CD4-positive, CD25-positive, alpha-beta regulatory T cell (primary cell): ENCODE results near the gene GNG13. TPM values are rescaled to one million over a fixed set of nuclear protein-coding genes. Genes with fewer than 3 reads are reported as not detected.

Experiments used
- ATAC-seq, 2 donors: fragments of 150-1000 bp; cut with Tn5 transposase; one replicate each; pipeline ENCODE4 v1.10.0; 2021; ENCODE audit warnings: low read depth in 2 of 2, moderate number of reproducible peaks in 2 of 2, moderate library complexity in 1 of 2
- DNase-seq, 3 donors: peaks; one replicate each; pipeline versions ENCODE4 v3.0.0 to v3.0.0-alpha.2; 2012 to 2022; ENCODE audit warnings: mixed read lengths in 1 of 3
- H3K27ac ChIP-seq: one replicate; pipeline ENCODE4 v1.7.0; 2013; ENCODE audit warnings: mild to moderate bottlenecking, low read length; ENCODE audit not compliant: insufficient read depth, poor library complexity, severe bottlenecking
- H3K27me3 ChIP-seq: one replicate; pipeline ENCODE4 v1.7.0; 2013; ENCODE audit warnings: low read length; ENCODE audit not compliant: control insufficient read depth, insufficient read depth
- H3K36me3 ChIP-seq: one replicate; pipeline ENCODE4 v1.7.0; 2013; ENCODE audit warnings: mild to moderate bottlenecking, low read length, moderate library complexity; ENCODE audit not compliant: control insufficient read depth, insufficient read depth
- H3K4me1 ChIP-seq: 2 replicates; pipeline ENCODE4 v1.7.0; 2013; ENCODE audit warnings: mild to moderate bottlenecking, low read length; ENCODE audit not compliant: insufficient read depth, control insufficient read depth, poor library complexity, severe bottlenecking
- H3K4me3 ChIP-seq: one replicate; pipeline ENCODE4 v1.7.0; 2013; ENCODE audit warnings: low read depth, mild to moderate bottlenecking, low read length, moderate library complexity
- H3K9me3 ChIP-seq, 2 experiments: 1 replicate in 1 of 2; 2 replicates in 1 of 2; pipeline ENCODE4 v1.7.0; 2013; ENCODE audit warnings: low read length in 2 of 2, mild to moderate bottlenecking in 1 of 2, moderate library complexity in 1 of 2; ENCODE audit not compliant: control insufficient read depth in 2 of 2
- H3K27ac Mint-ChIP-seq, 3 donors: one replicate each; pipeline ENCODE4 v1.8.0; 2020 to 2022; ENCODE audit warnings: mild to moderate bottlenecking in 3 of 3, mixed read lengths in 3 of 3, moderate library complexity in 2 of 3
- H3K27me3 Mint-ChIP-seq: one replicate; pipeline ENCODE4 v1.8.0; 2022; ENCODE audit warnings: mild to moderate bottlenecking, mixed read lengths
- H3K36me3 Mint-ChIP-seq: one replicate; pipeline ENCODE4 v1.8.0; 2020; ENCODE audit warnings: mixed read lengths
- H3K4me1 Mint-ChIP-seq, 4 donors: one replicate each; pipeline ENCODE4 v1.8.0; 2020 to 2022; ENCODE audit warnings: mixed read lengths in 4 of 4, mild to moderate bottlenecking in 1 of 4
- H3K4me3 Mint-ChIP-seq, 4 donors: one replicate each; pipeline ENCODE4 v1.8.0; 2020 to 2022; ENCODE audit warnings: mild to moderate bottlenecking in 4 of 4, mixed read lengths in 4 of 4, moderate library complexity in 3 of 4
- H3K9me3 Mint-ChIP-seq, 7 donors: one replicate each; pipeline ENCODE4 v1.8.0; 2020 to 2022; ENCODE audit warnings: mixed read lengths in 7 of 7, mild to moderate bottlenecking in 3 of 7, moderate library complexity in 2 of 7
- polyA plus RNA-seq, 4 donors: library from polyadenylated mRNA; unstranded; fragments of 300-500 nt; fragmentation: Illumina TruSeq; gene quantifications; one replicate each; pipeline ENCODE4 v1.2.3, GENCODE V29; 2021
- total RNA-seq: library from RNA; stranded (reverse); gene quantifications from one replicate; pipeline ENCODE4 v1.2.3, GENCODE V29; 2022

The GNG13 gene
- total and polyA plus RNA-seq, 5 donors from 2014 or later = not detected

- Mint-ChIP-seq H3K36me3 (no peaks in the 10 kb centered on the region), H3K27me3 (peaks cover 53% of the 10 kb centered on the region), H3K4me1 (peaks cover 0 to 11% (median 7%) of the 10 kb centered on the region in 4 donors), H3K4me3 (no peak overlapping the region), H3K9me3 (peaks cover 0 to 3% (median 0%) of the 10 kb centered on the region in 7 donors), H3K27ac (no peak overlapping the region)
- Histone ChIP-seq H3K4me3 (no peak overlapping the region), H3K36me3 (no peaks in the 10 kb centered on the region), H3K4me1 (peaks cover 16% of the 10 kb centered on the region), H3K9me3 (no peaks in the 10 kb centered on the region), H3K27me3 (peaks cover 9% of the 10 kb centered on the region), H3K27ac (no peak overlapping the region)
- DNase-seq (no peak), ATAC-seq (no peak)
Observed at GRCh38 chr16:814974-815373, 14.4 kb upstream of the GNG13 start.

DNA sequence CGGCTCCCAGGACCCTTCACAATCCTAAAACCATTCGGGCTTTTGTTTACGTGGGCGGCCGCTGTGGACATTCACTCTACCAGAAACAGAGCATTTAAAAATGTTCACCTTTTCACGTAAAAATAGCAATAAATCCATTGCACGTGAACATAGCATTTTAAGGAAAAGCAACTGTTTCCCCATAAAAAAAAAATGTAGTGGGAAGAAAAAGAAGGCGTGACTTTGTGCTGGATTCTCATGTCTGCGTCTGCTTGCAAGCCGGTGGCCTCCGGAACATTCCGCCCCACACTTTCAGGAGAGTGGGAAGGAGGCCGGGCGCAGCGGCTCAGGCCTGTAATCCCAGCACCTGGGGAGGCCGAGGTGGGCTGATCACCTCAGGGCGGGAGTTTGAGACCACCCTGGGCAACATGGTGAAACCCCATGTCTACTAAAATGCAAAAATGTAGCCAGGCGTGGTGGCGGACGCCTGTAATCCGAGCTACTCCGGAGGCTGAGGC lies 13.4 kb upstream of the GNG13 start:
- no peaks in the 10 kb centered on the region for H3K36me3 ChIP-seq
- no peaks in the 10 kb centered on the region for H3K9me3 ChIP-seq
- peaks cover 8% of the 10 kb centered on the region for H3K4me1 ChIP-seq
- Mint-ChIP-seq H3K27me3 (peaks cover 54% of the 10 kb centered on the region), H3K4me3 (no peak overlapping the region), H3K27ac (no peak overlapping the region), H3K36me3 (no peaks in the 10 kb centered on the region), H3K4me1 (peaks cover 0 to 7% (median under 1%) of the 10 kb centered on the region in 4 donors), H3K9me3 (peaks cover 0 to 3% (median 0%) of the 10 kb centered on the region in 7 donors)
- no peak overlapping the region for H3K27ac ChIP-seq
- H3K4me3 ChIP-seq = no peak overlapping the region
- ATAC-seq = no peak
- no peak for DNase-seq
- H3K27me3 ChIP-seq = peaks cover 9% of the 10 kb centered on the region

GRCh38 chr16:813204-813915 lies 12.8 kb upstream of the GNG13 start:
- peak overlapping the region in 1 of 3 donors; percentile 5 for H3K27ac Mint-ChIP-seq
- H3K36me3 ChIP-seq = no peaks in the 10 kb centered on the region

GRCh38 chr16:808085-808386 lies 7.5 kb upstream of the GNG13 start:
- Mint-ChIP-seq H3K9me3 (peaks cover 0 to 3% (median 0%) of the 10 kb centered on the region in 7 donors), H3K27me3 (peaks cover 32% of the 10 kb centered on the region), H3K27ac (peak overlapping the region; percentile 92 to 99 (median 98)), H3K36me3 (no peaks in the 10 kb centered on the region), H3K4me3 (peak overlapping the region; percentile 96 to 99 (median 96)), H3K4me1 (peaks cover 0 to 18% (median 4%) of the 10 kb centered on the region in 4 donors)
- Histone ChIP-seq H3K4me1 (peaks cover 10% of the 10 kb centered on the region), H3K9me3 (no peaks in the 10 kb centered on the region), H3K4me3 (peak overlapping the region; percentile 79), H3K36me3 (no peaks in the 10 kb centered on the region), H3K27ac (peak overlapping the region; percentile 85), H3K27me3 (no peaks in the 10 kb centered on the region)
- ATAC-seq (no peak), DNase-seq (peak in 1 of 3 donors; percentile 12)

More at GRCh38 chr16:813204-813915, 12.8 kb upstream of the GNG13 start:
- ATAC-seq = peak in 1 of 2 donors; percentile 58
- Histone ChIP-seq H3K9me3 (no peaks in the 10 kb centered on the region), H3K4me3 (no peak overlapping the region), H3K27me3 (peaks cover 4% of the 10 kb centered on the region), H3K4me1 (peaks cover 13% of the 10 kb centered on the region), H3K27ac (no peak overlapping the region)
- H3K36me3 Mint-ChIP-seq = no peaks in the 10 kb centered on the region
- H3K27me3 Mint-ChIP-seq = peaks cover 54% of the 10 kb centered on the region
- DNase-seq = peak in 2 of 3 donors; percentile 27 to 30
- peaks cover 0 to 3% (median 0%) of the 10 kb centered on the region in 7 donors for H3K9me3 Mint-ChIP-seq
- H3K4me3 Mint-ChIP-seq = peak overlapping the region in 2 of 4 donors; percentile 28 to 67
- peaks cover 0 to 10% (median under 1%) of the 10 kb centered on the region in 4 donors for H3K4me1 Mint-ChIP-seq

DNA sequence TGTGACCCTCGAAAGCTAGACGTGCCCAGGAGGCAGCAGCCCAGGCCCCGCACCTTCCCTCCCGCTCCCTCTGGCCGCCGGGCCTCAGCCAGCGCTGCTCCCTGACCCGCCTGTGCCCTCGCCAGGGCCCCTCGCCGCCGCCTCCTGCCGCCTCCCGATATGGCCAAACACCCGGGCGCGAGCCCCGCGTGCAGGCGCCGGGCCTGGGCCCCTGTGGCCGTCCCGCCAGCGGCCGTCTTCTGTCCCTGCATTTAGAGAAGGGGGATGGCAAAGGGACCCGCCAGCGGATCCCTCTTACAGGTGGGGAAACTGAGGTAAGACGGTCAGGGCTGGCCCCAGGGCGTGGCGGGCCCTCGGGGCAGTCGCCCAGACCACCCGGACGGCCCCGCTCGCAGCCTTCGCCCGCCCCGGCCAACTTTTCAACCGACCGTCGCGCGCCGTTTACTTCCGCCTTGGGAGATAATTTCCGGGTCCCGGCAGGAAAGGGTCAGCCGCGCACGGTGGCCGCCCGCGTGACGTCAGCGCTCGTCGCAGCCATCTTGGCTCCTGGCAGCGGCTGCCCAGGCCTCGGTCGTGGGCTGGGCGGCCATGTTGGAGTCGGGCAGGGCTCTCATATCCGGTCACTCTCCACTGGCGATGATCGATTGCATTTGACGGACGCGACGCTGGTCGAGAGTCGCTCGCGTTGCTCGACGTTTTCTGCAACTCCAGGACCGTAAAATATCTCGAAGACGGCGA lies 7.0 kb upstream of the GNG13 start:
- Histone ChIP-seq H3K36me3 (no peaks in the 10 kb centered on the region), H3K27me3 (no peaks in the 10 kb centered on the region), H3K4me3 (peak overlapping the region; percentile 79), H3K9me3 (no peaks in the 10 kb centered on the region), H3K4me1 (peaks cover 10% of the 10 kb centered on the region), H3K27ac (peak overlapping the region; percentile 85)
- Mint-ChIP-seq H3K27me3 (peaks cover 27% of the 10 kb centered on the region), H3K4me1 (peaks cover 0 to 18% (median 3%) of the 10 kb centered on the region in 4 donors), H3K9me3 (peaks cover 0 to 3% (median 0%) of the 10 kb centered on the region in 7 donors), H3K27ac (peak overlapping the region; percentile 92 to 99 (median 98)), H3K36me3 (no peaks in the 10 kb centered on the region), H3K4me3 (peak overlapping the region; percentile 96 to 99 (median 96))
- peak; percentile 81 to 90 for ATAC-seq
- peak; percentile 77 to 94 (median 78) for DNase-seq

DNA sequence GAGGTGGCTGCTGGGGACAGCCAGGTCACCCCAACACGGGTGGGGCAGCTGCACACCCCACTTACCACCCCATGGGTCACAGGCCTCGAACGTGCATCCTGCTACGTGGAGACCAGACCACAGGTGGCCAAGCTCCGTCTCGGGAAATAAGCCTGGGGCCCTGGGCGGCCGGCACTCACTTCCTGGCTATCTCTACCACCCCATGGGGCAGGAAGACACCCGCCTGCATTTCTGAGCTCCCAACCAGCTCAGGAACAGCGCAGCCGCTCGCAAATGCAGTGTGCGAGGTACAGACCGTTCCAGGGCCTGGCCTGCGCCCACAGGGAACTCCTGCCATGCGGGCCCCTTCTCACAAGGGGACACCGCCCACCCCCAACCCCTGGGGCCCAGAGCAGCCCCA lies 4.9 kb upstream of the GNG13 start:
- DNase-seq = no peak
- H3K27ac ChIP-seq = no peak overlapping the region
- no peaks in the 10 kb centered on the region for H3K27me3 ChIP-seq
- H3K9me3 ChIP-seq = no peaks in the 10 kb centered on the region
- Mint-ChIP-seq H3K4me1 (peaks cover 0 to 18% (median 3%) of the 10 kb centered on the region in 4 donors), H3K36me3 (no peaks in the 10 kb centered on the region), H3K4me3 (no peak overlapping the region), H3K27ac (no peak overlapping the region), H3K27me3 (peaks cover 14% of the 10 kb centered on the region), H3K9me3 (no peaks in the 10 kb centered on the region)
- ATAC-seq = no peak
- H3K36me3 ChIP-seq = no peaks in the 10 kb centered on the region
- no peak overlapping the region for H3K4me3 ChIP-seq
- H3K4me1 ChIP-seq = peaks cover 13% of the 10 kb centered on the region

- H3K27ac ChIP-seq = no peak overlapping the region
- H3K9me3 ChIP-seq = no peaks in the 10 kb centered on the region
- Mint-ChIP-seq H3K9me3 (no peaks in the 10 kb centered on the region), H3K4me1 (peaks cover 0 to 15% (median 3%) of the 10 kb centered on the region in 4 donors), H3K27me3 (peaks cover 7% of the 10 kb centered on the region), H3K27ac (peak overlapping the region in 1 of 3 donors; percentile 63), H3K36me3 (no peaks in the 10 kb centered on the region), H3K4me3 (peak overlapping the region; percentile 11 to 70 (median 36))
- DNase-seq = no peak
- H3K4me3 ChIP-seq = no peak overlapping the region
- no peaks in the 10 kb centered on the region for H3K27me3 ChIP-seq
- no peak for ATAC-seq
- H3K4me1 ChIP-seq = peaks cover 14% of the 10 kb centered on the region
- no peaks in the 10 kb centered on the region for H3K36me3 ChIP-seq
Observed at GRCh38 chr16:804193-805048, 3.9 kb upstream of the GNG13 start.
